ENCODE results near the gene S100A9. TPM values are rescaled to one million over a fixed set of nuclear protein-coding genes. Genes with fewer than 3 reads are reported as not detected.

Gene S100A9
- polyA plus RNA-seq, 1 donor from 2014 or later = not detected

DNA sequence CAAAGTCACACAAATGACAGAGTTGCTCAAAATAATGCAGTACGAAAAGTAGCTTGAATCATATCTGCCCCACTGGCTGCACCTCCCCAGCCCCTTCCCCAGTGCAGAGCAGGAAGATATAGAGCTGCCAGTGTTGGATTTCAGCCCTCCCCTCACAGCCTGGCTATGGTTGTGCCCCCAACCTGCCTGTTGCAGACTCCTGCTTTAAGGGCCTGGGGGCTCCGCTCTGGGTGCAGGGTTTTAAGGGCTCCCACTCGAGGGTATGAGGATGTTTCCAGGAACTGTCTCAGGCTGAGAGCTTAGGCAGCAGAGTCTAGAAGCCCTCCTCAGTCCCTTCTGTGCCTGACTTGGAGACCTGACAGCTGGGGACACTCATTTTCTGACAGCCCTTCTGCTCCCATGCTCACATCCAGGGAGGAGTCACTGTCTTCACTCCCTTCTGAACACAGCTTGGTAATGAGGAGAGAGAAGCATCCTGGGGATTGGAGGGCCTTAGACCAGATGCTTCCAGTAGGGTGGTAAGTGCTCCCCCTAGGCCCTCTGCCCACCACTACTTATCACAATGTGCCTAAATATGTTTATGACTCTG is 4.6 kb downstream of the S100A9 start:
- Histone ChIP-seq H3K36me3 (ENCODE audit: insufficient read depth, low read length) (no peaks in the 10 kb centered on the region), H3K27ac (ENCODE audit: low read length) (no peak overlapping the region), H3K9ac (ENCODE audit: low read length) (no peak overlapping the region), H4K20me1 (ENCODE audit: insufficient read depth) (no peaks in the 10 kb centered on the region), H3F3A (ENCODE audit: insufficient read depth, low read length, poor library complexity, severe bottlenecking) (no peaks in the 10 kb centered on the region), H3K27me3 (ENCODE audit: insufficient read depth, low read depth, low read length) (no peaks in the 10 kb centered on the region), H3K4me2 (ENCODE audit: low read length) (no peak overlapping the region), H2AFZ (ENCODE audit: low read depth, low read length) (no peak overlapping the region), H3K9me2 (ENCODE audit: insufficient read depth, low read length) (no peaks in the 10 kb centered on the region), H3K9me3 (ENCODE audit: low read length) (no peaks in the 10 kb centered on the region), H3K4me3 (ENCODE audit: low read length) (no peak overlapping the region), H3K79me2 (replicated peaks; ENCODE audit: insufficient read depth, low read length) (no peaks in the 10 kb centered on the region)
- TF ChIP-seq MXI1 (conservative IDR thresholded peaks at IDR 0.05; ENCODE audit: poor library complexity, severe bottlenecking) (no peak), EZH2 (IDR thresholded peaks at IDR 0.05; ENCODE audit: borderline replicate concordance, insufficient read depth, low read length, poor library complexity, severe bottlenecking) (no peak), EP300 (conservative IDR thresholded peaks at IDR 0.05; ENCODE audit: poor library complexity, severe bottlenecking) (no peak), TAF1 (IDR thresholded peaks at IDR 0.05; ENCODE audit: low read depth) (no peak), SMC3 (conservative IDR thresholded peaks at IDR 0.05; ENCODE audit: poor library complexity) (no peak), RAD21 (conservative IDR thresholded peaks at IDR 0.05) (no peak), POLR2AphosphoS5 (IDR thresholded peaks at IDR 0.05) (no peak)
- TF ChIP-seq, protein P1, sequence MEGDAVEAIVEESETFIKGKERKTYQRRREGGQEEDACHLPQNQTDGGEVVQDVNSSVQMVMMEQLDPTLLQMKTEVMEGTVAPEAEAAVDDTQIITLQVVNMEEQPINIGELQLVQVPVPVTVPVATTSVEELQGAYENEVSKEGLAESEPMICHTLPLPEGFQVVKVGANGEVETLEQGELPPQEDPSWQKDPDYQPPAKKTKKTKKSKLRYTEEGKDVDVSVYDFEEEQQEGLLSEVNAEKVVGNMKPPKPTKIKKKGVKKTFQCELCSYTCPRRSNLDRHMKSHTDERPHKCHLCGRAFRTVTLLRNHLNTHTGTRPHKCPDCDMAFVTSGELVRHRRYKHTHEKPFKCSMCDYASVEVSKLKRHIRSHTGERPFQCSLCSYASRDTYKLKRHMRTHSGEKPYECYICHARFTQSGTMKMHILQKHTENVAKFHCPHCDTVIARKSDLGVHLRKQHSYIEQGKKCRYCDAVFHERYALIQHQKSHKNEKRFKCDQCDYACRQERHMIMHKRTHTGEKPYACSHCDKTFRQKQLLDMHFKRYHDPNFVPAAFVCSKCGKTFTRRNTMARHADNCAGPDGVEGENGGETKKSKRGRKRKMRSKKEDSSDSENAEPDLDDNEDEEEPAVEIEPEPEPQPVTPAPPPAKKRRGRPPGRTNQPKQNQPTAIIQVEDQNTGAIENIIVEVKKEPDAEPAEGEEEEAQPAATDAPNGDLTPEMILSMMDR (IDR thresholded peaks at IDR 0.05; ENCODE audit: poor library complexity, severe bottlenecking) = no peak
- TF ChIP-seq, protein P2, sequence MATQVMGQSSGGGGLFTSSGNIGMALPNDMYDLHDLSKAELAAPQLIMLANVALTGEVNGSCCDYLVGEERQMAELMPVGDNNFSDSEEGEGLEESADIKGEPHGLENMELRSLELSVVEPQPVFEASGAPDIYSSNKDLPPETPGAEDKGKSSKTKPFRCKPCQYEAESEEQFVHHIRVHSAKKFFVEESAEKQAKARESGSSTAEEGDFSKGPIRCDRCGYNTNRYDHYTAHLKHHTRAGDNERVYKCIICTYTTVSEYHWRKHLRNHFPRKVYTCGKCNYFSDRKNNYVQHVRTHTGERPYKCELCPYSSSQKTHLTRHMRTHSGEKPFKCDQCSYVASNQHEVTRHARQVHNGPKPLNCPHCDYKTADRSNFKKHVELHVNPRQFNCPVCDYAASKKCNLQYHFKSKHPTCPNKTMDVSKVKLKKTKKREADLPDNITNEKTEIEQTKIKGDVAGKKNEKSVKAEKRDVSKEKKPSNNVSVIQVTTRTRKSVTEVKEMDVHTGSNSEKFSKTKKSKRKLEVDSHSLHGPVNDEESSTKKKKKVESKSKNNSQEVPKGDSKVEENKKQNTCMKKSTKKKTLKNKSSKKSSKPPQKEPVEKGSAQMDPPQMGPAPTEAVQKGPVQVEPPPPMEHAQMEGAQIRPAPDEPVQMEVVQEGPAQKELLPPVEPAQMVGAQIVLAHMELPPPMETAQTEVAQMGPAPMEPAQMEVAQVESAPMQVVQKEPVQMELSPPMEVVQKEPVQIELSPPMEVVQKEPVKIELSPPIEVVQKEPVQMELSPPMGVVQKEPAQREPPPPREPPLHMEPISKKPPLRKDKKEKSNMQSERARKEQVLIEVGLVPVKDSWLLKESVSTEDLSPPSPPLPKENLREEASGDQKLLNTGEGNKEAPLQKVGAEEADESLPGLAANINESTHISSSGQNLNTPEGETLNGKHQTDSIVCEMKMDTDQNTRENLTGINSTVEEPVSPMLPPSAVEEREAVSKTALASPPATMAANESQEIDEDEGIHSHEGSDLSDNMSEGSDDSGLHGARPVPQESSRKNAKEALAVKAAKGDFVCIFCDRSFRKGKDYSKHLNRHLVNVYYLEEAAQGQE (IDR thresholded peaks at IDR 0.05; ENCODE audit: borderline replicate concordance) = no peak

DNA sequence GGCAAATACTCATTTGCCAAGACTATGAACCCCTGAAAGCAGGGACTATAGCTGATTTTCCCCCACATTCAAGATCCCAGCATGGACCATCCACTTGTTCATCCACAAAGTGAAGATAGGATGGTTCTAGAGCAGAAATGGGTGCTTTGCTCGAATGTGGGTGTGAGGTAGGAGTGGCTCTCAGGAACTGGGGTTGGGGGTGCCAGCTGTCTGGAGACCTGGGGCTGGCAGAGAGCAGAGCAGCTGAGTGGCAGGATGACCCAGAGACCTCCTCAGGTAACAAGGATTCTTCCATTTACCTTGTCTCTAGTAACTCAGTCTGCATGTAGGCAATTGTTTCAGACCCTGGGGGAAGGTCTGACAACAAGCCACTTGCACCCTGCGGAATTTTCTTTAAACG is 6.0 kb downstream of the S100A9 start:
- H3K79me2 ChIP-seq (replicated peaks; ENCODE audit: insufficient read depth, low read length) = no peaks in the 10 kb centered on the region
- no peak overlapping the region for H3K4me2 ChIP-seq (ENCODE audit: low read length)
- H3K9ac ChIP-seq (ENCODE audit: low read length) = no peak overlapping the region
- no peak overlapping the region for H2AFZ ChIP-seq (ENCODE audit: low read depth, low read length)
- no peaks in the 10 kb centered on the region for H3K36me3 ChIP-seq (ENCODE audit: insufficient read depth, low read length)
- no peak for TF ChIP-seq MXI1 (conservative IDR thresholded peaks at IDR 0.05; ENCODE audit: poor library complexity, severe bottlenecking)
- TF ChIP-seq, protein P1 (IDR thresholded peaks at IDR 0.05; ENCODE audit: poor library complexity, severe bottlenecking) = no peak
- no peak for TF ChIP-seq TAF1 (IDR thresholded peaks at IDR 0.05; ENCODE audit: low read depth)
- H3K9me2 ChIP-seq (ENCODE audit: insufficient read depth, low read length) = no peaks in the 10 kb centered on the region
- H3K27me3 ChIP-seq (ENCODE audit: insufficient read depth, low read depth, low read length) = no peaks in the 10 kb centered on the region
- H3K27ac ChIP-seq (ENCODE audit: low read length) = no peak overlapping the region
- H4K20me1 ChIP-seq (ENCODE audit: insufficient read depth) = no peaks in the 10 kb centered on the region
- H3K4me3 ChIP-seq (ENCODE audit: low read length) = no peak overlapping the region
- no peaks in the 10 kb centered on the region for H3K9me3 ChIP-seq (ENCODE audit: low read length)
- no peaks in the 10 kb centered on the region for H3F3A ChIP-seq (ENCODE audit: insufficient read depth, low read length, poor library complexity, severe bottlenecking)

All from neural cell (in vitro differentiated cells).